CD1c-positive myeloid dendritic cell (primary cell): ENCODE data around the gene NRSN2.

Experiments
- DNase-seq: peaks from one replicate; pipeline ENCODE4 v3.0.0-alpha.2; 2016; ENCODE audit errors: extremely low spot score

The NRSN2 gene

DNA sequence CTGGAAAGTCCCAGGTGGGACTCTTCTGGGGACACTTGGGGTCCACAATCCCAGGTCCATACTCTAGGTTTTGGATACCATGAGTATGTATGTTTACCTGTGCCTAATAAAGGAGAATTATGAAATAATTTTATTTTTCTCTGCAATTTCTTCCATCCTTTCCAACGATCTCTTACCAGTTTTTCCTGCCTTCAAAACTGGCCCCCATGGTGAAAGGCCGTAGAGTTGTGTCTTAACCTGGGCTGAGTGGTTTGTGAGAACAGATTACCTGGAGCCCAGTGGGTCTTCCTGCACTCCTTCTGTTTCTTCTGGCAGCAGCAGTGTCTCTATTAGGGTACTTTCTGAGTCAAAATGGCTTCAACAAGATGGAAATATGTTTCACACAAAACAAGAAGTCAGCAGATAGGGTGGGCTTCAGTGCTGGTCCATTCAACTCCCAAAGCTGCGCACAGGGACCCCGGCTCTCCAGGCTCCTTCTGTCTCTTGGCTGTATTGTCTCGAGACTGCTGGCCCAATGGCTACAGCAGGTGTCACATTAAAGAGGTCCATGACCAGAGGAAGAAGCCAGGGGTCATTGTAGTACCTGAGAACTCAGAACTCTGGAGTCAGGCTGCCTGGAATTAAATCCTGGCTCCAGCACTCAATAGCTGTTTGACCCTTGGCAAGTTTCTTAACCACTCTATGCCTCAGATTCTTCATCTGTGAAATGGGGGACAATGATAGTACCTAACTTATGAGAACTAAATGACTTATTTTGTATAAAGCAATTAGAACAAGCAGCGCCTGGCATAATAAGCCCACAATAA is 50.7 kb downstream of the NRSN2 start:
- no peak for DNase-seq

DNA sequence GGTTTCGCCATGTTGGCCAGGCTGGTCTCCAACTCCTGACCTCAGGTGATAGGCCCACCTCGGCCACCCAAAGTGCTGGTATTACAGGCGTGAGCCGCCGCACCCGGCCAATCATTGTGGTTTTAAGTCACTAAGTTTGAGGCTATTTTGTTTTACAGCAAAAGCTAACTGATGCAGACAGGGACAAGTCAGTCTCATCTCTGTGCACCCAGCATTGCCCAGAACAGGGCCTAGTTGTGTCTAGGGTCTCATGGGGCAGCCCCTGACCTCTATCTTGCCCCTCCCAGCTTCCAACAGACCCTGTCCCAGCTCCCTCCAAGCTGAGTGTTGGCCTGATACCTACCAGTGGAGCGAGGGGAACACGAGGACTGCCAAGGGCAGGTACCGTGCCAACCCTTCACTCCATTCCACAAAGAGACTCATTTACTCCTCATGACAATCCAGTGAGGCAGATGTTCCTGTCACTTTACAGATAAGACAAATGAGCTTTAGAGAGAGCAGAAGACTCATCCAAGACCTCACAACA is 52.3 kb downstream of the NRSN2 start:
- no peak for DNase-seq

DNA sequence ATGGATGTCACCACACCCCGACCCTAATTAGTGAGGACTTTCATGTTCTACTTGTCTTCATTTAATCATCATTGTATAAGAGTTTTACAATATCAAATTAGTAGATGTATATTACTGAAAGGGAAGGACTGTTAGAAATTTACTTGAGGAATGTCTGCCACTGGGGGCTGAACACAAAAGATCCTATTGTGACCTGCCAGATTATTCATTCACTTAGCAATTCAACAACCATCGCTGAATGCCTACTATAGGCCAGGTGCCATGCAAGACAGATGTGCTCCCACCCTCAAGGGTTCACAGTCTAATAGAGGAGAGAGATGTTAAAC is 53.2 kb downstream of the NRSN2 start:
- DNase-seq, result no peak

GRCh38 chr20:400454-401275 is 53.8 kb downstream of the NRSN2 start:
- no peak for DNase-seq

DNA sequence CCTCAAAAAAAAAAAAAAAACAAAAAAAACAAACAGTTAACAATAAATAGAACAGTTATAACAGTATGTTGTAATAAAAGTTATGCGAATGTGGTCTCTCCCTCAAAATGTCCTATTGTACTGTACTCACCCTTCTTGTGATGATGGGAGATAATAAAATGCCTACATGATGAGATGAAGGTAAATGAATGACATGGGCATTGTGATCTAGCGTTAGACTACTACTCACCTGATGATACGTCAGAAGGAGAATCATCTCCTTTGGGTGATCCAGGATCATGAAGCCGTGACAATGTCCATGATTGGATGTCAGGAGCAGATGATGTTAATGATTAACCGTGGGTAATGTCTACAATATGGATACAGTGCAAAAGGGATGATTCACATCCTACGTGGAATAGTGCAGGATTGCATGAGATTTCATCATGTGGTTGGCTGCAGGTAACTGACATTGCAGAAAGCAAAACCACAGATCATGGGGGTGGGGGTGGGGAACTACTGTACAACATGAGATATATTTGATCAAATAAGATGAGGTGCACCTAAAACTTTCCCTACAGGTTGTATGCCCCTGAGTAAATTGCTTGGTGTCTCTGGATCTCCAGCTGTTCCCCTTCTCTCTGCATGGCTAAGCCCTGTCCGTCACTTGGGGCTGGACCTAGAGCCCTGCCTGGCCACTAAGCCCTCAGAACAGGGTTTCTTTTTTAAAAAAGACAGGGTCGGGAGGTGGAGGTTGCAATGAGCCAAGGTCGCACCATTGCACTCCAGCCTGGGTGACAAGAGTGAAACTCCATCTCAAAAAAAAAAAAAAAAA is 55.0 kb downstream of the NRSN2 start:
- DNase-seq, result no peak

DNA sequence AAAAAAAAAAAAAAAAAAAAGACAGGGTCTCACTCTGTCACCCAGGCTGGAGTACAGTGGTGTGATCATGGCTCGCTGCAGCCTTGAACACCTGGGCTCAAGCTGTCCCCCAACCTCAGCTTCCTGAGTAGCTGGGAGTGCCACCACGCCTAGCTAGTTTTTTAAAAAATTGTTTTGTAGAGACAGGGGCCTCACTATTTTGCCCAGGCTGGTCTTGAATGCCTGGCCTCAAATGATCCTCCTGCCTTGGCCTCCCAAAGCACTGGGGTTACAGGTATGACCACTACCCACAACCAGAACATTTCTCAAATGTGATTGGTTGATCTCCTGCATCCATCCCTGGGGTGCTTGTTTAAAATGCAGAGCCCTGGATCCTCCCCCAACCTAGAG is 55.6 kb downstream of the NRSN2 start:
- no peak for DNase-seq

GRCh38 chr20:402898-403581 is 56.1 kb downstream of the NRSN2 start:
- no peak for DNase-seq

GRCh38 chr20:403582-403957 is 56.7 kb downstream of the NRSN2 start:
- no peak for DNase-seq

DNA sequence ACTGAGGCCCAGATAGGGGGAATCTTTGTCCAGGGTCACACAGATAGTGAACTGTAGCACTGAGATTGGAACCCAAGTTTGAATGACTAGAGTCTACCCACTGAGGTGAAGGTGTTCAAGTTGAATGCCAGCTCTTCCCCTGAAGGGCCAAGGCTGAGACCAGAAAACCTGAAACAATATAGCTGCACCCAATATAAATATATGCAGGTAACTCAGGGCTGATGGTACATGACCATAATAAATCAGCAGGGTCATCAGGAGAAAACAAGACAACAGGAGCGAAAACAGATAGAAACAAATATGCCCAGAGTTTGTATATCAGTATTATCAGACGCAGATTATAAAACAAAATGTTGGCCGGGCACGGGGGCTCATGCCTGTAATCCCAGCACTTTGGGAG is 57.2 kb downstream of the NRSN2 start:
- no peak for DNase-seq
